Fibroblast of lung (primary cell): ENCODE results near the gene INPP1.

Source experiments
- CTCF ChIP-seq, 2 donors: IDR thresholded peaks in 1 of 2; conservative IDR thresholded peaks in 1 of 2; 1 replicate in 1 of 2; 2 replicates in 1 of 2; pipeline ENCODE4 v1.5.1; 2011 to 2012; ENCODE audit warnings: low read length in 2 of 2, control low read depth in 1 of 2, inconsistent platforms in 1 of 2, low read depth in 1 of 2, mild to moderate bottlenecking in 1 of 2
- EZH2 ChIP-seq: IDR thresholded peaks from 2 replicates; pipeline ENCODE4 v1.5.1; 2012; ENCODE audit warnings: low read length, control low read depth, mild to moderate bottlenecking; ENCODE audit errors: missing control alignments

GRCh38 chr2:190323406-190323805, 20.0 kb upstream of the INPP1 start:
- no peak for TF ChIP-seq CTCF (conservative IDR thresholded peaks at IDR 0.05 in 1 of 2, IDR thresholded peaks at IDR 0.05 in 1 of 2; ENCODE audit: low read depth in 1 of 2, low read length in 2 of 2)
- TF ChIP-seq EZH2, result no peak
